CD4-positive, alpha-beta T cell treated with Interleukin-15 for 1 hour (primary cell): ENCODE data around the gene KCNE2.
"Not testable (repeated sequence)": the region's sequence is repeated elsewhere in the genome, so short reads cannot be mapped to it uniquely, and the experiment has no call there.

Experiments
- DNase-seq: peaks from one replicate; pipeline ENCODE4 v3.0.0-alpha.2; 2020

The KCNE2 gene

GRCh38 chr21:34354836-34355235 is 9.0 kb upstream of the KCNE2 start:
- no peak for DNase-seq

DNA sequence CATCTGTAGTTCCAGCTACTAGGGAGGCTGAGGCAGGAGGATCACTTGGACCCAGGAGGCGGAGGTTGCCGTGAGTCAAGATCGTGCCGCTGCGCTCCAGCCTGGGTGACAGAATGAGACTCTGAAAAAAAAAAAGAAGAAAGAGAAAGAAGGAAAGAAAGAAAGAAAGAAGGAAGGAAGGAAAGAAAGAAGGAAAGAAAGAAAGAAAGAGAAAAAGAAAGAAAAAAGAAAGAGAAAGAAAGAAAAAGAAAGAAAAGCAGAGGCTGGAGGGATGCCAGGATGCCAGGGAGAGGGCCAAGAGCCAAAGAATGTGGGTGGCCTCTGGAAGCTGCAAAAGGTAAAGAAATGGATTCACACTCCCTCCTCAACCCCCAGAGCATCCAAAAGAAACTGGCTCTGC is 8.2 kb upstream of the KCNE2 start:
- no peak for DNase-seq

- no peak for DNase-seq
Measured at GRCh38 chr21:34357889-34358288, 5.9 kb upstream of the KCNE2 start.

DNA sequence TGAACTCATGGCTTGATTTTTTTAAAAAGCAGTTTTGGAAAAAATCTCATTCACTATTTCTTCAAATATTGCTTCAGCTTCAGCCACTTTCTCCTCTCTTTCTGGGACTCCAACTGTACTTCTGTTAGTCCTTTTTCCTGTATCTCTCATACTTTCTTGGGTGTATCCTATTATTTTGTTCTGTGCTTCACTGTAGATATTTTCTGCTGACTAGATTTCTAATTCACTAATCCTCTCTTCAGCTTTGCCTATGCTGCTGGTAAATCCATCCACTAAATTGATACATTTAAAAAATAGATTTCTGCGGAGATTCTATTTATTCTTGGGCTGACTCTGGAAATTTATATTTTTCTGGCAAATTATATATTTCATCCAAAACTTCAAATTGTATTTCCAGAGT is 4.9 kb upstream of the KCNE2 start:
- DNase-seq, result no peak

DNA sequence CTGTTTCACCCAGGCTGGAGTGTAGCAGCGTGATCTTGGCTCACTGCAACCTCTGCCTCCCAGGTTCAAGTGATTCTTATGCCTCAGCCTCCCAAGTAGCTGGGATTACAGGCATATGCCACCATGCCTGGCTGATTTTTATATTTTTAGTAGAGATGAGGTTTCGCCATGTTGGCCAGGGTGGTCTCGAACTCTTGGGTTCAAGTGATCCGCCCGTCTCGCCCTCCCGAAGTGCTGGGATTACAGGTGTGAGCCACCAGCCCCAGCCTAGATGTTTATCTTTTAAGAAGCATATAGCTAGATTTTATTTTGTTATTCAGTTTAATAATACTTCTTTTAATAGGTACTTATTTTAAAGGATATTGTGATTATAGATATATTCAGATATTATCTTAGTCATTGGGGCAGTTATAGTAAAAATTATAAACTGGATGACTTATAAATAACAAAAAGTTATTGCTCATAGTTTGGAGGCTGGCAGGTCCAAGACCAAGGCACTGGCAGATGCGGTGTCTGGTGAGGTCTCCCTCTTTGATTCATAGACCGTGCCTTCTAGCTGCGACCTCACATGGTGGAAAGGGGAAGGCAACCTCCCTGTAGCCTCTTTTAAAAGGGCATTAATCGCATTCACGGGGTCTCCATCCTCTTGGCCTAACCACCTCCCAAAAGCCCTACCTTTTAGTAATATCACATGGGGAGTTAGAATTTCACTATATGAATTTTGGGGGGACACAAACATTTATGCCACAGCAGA is 3.1 kb upstream of the KCNE2 start:
- no peak for DNase-seq

GRCh38 chr21:34362136-34362444 is 1.7 kb upstream of the KCNE2 start:
- DNase-seq, result no peak

- no peak for DNase-seq
Measured at GRCh38 chr21:34362670-34363069, 1.1 kb upstream of the KCNE2 start.

GRCh38 chr21:34364921-34365320 is 1.1 kb downstream of the KCNE2 start:
- no peak for DNase-seq

DNA sequence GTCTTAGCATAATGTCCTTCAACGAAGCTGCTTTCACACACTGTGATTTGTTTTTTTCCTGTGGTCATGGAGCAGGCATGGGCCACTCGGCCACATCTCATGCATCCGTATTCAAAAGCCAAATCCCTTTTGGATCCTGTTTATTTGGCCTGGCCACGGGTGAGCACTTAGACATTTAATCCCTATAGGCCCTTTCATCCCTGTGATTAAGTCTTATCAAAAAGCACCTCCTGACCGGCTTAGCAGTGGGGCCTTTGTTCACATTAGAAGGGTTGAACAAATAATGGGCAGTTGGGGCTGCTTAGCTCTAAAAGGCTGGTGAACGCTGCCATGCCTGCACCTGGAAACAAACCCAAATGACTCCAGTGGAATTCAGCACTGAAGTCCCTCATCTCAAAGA is 2.0 kb downstream of the KCNE2 start:
- no peak for DNase-seq

- peak; percentile 33 for DNase-seq
Measured at GRCh38 chr21:34367320-34367935, 3.6 kb downstream of the KCNE2 start.

- DNase-seq, result no peak
Measured at GRCh38 chr21:34369741-34370140, 5.9 kb downstream of the KCNE2 start.

DNA sequence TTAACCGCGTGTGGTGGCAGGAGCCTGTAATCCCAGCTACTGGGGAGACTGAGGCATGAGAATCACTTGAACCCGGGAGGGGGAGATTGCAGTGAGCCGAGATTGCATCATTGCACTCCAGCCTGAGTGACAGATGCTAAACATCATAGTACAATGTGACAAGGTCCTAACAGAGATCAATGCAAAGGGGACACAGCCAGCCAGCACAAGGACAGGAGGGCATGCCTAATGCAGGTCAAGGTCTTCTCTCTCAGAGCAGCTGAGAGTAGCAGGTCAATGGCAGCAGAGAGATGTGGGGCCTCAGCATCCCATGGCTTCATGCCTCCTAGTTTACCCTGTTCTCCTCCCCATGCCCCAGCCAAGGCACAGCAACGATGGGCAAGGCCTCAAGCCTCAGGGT is 8.5 kb downstream of the KCNE2 start:
- no peak for DNase-seq

DNA sequence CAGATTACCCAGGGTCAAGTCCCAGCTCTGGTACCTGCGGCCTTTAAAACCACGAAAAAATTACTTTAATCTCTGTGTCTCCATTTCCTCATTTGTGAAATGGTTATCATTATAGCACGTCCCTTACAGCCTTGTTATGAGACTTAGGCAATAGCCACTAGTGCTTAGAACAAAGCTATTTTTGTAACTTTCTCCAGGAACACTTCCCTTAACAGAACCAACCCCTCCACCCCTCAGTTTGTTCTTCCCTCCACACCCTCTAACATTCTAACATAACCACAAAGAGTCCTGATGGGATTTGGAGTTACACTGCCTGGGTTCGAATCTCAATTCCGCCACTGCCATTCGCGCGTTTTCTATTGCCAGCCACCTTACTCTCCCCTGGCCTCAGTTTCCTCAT is 10.7 kb downstream of the KCNE2 start:
- not testable (repeated sequence) for DNase-seq

DNA sequence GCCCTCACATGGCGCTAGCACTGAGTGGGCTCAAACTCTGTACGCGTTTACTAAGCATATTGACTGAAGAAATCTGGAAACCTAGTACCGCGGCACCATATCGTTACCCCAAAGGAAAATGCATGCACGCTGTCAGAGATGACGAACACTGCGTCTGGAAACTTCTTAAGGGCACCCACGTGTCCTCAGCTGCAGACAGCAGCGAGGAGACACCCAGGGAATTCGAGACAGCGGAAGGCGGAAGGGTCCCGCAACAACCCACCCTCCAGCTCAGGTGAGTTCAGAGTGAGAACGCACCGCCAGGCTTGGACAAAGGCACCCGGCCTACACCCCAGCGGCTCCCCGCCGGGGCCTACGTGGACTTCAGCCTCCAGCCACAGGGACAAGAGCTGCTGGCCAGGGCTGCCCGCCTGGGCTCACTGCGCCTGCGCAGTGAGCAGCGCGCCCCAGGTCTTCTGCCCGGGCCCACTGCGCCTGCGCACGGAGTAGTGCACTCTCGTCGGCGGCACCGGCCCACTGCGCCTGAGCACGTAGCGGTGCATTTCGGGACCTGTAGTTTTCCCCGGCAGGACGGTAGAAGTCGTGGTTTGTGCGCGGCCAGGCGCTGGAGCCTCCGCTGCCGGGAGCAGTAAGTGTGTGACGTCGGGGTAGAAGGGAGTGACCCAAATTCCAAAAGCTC is 11.3 kb downstream of the KCNE2 start, which contains the start of gene SMIM11:
TSS of gene SMIM11 (plus strand) at position 568 of the 679 bp plus-strand sequence. CDS start 3,998 bp downstream, outside the sequence.
- not testable (repeated sequence) for DNase-seq

DNA sequence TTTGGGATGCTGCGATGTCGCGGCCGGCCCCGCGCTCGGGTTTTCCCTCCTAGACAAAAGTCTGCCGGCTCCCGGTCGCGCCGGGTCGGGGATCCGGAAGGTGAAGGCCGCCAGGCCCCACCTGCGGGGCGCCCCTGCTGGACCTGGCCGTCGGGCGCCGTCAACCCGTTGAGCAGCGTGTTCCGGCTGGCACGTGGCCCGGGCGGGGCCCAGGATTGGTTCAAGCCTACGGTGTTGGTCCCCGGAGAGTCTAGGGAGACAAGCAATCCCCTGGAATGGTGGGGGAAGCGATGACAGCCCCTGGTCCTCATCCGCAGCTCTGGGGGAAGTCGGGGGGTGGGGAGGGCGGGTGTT is 11.8 kb downstream of the KCNE2 start:
- DNase-seq, result not testable (repeated sequence)

- DNase-seq, result not testable (repeated sequence)
Measured at GRCh38 chr21:34383138-34383537, 19.3 kb downstream of the KCNE2 start.

DNA sequence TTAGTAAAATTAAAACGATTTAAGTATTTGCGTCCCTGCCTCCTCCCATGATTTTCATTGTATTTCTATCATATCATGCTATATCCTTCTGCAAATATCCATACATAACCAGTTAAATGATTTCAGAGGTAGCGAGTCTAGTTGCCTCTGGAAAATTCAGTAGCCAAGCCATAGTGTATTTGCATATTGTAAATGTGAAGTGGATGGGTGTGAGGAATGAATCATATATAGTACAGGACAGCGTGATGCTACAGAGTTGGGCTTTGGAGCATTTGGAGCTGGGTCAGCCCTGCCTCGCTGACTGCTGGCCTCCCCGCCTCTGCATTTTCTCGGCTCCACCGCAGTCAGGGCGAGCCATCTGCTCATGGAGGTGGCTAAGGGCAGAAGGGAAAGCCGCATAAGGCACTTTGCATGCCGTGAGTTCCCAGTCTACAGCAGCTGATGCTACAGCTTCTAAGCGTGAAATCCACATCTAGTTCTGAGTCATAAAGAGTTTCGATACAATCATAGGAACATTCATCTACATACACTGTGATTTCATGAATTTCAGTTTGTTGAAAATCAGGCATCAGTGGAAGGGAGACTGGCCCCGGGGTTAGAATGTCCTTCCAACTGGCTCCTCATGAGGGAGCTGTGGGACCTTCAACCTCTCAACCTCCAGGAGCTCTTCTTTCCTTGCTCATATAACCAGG is 20.1 kb downstream of the KCNE2 start:
- not testable (repeated sequence) for DNase-seq

- not testable (repeated sequence) for DNase-seq
Measured at GRCh38 chr21:34400522-34400921, 36.7 kb downstream of the KCNE2 start.

GRCh38 chr21:34404742-34405141 is 40.9 kb downstream of the KCNE2 start:
- DNase-seq, result not testable (repeated sequence)

GRCh38 chr21:34405686-34406085 is 41.9 kb downstream of the KCNE2 start:
- not testable (repeated sequence) for DNase-seq

DNA sequence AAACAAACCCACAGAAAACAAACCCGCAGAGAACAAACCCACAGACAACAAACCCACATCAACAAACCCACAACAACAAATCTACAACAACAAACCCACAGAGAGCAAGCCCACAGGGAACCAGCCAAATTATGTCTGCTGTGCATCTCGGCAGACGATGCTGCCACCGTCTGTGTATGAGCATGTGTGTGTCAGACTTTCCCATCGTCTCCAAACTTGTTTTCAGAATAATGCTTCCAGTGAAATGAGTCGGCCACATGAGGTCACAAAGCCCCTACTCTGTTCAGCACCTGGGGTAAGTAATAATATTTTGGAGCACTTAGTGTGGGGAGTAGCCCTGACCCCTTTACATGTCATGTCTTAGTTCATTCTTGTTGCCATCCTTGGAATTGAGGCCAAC is 42.3 kb downstream of the KCNE2 start:
- DNase-seq, result not testable (repeated sequence)

DNA sequence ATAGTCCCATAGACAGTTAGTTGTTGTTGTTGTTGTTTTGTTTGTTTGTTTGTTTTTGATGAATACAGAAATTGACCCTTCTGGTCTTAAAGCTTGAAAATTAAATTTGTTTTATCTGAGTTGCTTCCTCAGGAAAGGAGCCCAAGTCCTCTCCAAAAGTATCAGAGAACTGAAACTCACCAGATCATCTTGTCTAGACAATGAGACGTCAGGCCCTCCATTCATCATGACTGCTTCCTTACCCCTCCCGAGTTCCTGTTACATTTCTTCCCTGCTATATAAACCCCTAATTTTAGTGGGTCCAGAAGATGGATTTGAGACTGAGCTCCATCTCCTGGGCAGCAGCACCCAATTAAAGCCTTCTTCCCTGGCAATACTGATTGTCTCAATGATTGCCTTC is 42.9 kb downstream of the KCNE2 start:
- DNase-seq, result not testable (repeated sequence)

GRCh38 chr21:34407294-34407693 is 43.5 kb downstream of the KCNE2 start:
- DNase-seq, result not testable (repeated sequence)
